Gastroesophageal sphincter (tissue), 3 donors: ENCODE measurements around the gene HDC.

Experiments
- CTCF ChIP-seq, 4 experiments: fragments of 200-600 bp in 2 of 4; fragments of 450-650 bp in 2 of 4; sonication (generic) in 1 of 4; IDR thresholded peaks; one replicate each; pipeline ENCODE4 v1.5.1; 2017 to 2019; ENCODE audit warnings: antibody characterized with exemption in 4 of 4, mild to moderate bottlenecking in 2 of 4, moderate library complexity in 2 of 4
- POLR2A ChIP-seq, 2 donors: fragments of 450-650 bp; IDR thresholded peaks; one replicate each; pipeline ENCODE4 v1.6.1; 2017; ENCODE audit warnings: antibody characterized with exemption in 2 of 2, mild to moderate bottlenecking in 2 of 2, moderate library complexity in 1 of 2

- no peak for TF ChIP-seq CTCF (IDR thresholded peaks at IDR 0.05)
- TF ChIP-seq POLR2A (IDR thresholded peaks at IDR 0.05), result no peak
These were observed 29.1 kb downstream of the HDC start for GRCh38 chr15:50236433-50236832.
